HepG2 (cell line): ENCODE data around the gene PHACTR1. TPM values are rescaled to one million over a fixed set of nuclear protein-coding genes. Genes with fewer than 3 reads are reported as not detected.

Experiments used
- ATAC-seq: fragments of 200-7000 bp; cut with Tn5 transposase; 3 replicates; pipeline ENCODE4 v1.9.1; 2020; ENCODE audit warnings: mild to moderate bottlenecking, moderate library complexity
- BruUV-seq: library from RNA; stranded (reverse); fragments of 400-500 nt; replicated peaks from 2 replicates; lab custom pipeline; 2021; lab: Mats Ljungman, UMichigan
- CTCF ChIA-PET: fragments of 300-600 bp; formaldehyde crosslinking; extraction: SDS; loops from one replicate; lab custom pipeline; 2021; ENCODE audit warnings: low total read pairs, inconsistent platforms, low intra/inter-chr PET ratio; lab: Yijun Ruan, JAX
- POLR2A ChIA-PET: fragments of 350-600 bp; sonication (Branson Sonifier 250); formaldehyde crosslinking; loops from one replicate; lab custom pipeline; 2020; ENCODE audit warnings: antibody characterized with exemption, inconsistent platforms; lab: Yijun Ruan, JAX
- DNase-seq: peaks from one replicate; pipeline ENCODE4 v3.0.0-alpha.2; 2015; ENCODE audit warnings: low spot score
- FAIRE-seq: peaks from 3 replicates; lab custom pipeline; 2011; peaks lifted over from hg19 to GRCh38; lab: Jason Lieb, UNC
- H2AFZ ChIP-seq: one replicate; pipeline ENCODE4 v1.6.1; 2011; ENCODE audit warnings: low read length, inconsistent platforms
- H3K27ac ChIP-seq: fragments of 300-600 bp; 3 replicates; pipeline ENCODE4 v1.8.0; 2011; ENCODE audit warnings: mixed run types, mild to moderate bottlenecking, mixed read lengths, low read length, inconsistent platforms; ENCODE audit not compliant: insufficient read depth; ENCODE audit errors: extremely low read length
- H3K27me3 ChIP-seq, 2 experiments: fragments of 200-600 bp in 1 of 2; 2 replicates in 1 of 2; 3 replicates in 1 of 2; pipeline versions ENCODE4 v1.6.0 to v1.8.0; 2011; ENCODE audit warnings: low read length in 2 of 2, mild to moderate bottlenecking in 2 of 2, moderate library complexity in 2 of 2, inconsistent platforms in 1 of 2; ENCODE audit not compliant: insufficient read depth in 2 of 2, control insufficient read depth in 1 of 2
- H3K36me3 ChIP-seq, 2 experiments: fragments of 200-600 bp in 1 of 2; replicated peaks in 1 of 2; 2 replicates in 1 of 2; 3 replicates in 1 of 2; pipeline versions ENCODE4 v1.5.1 to v1.8.0; 2011; ENCODE audit warnings: low read length in 2 of 2, inconsistent platforms in 1 of 2; ENCODE audit not compliant: insufficient read depth in 2 of 2, control insufficient read depth in 1 of 2
- H3K4me1 ChIP-seq: 2 replicates; pipeline ENCODE4 v1.5.1; 2012; ENCODE audit warnings: low read length, inconsistent platforms; ENCODE audit not compliant: insufficient read depth
- H3K4me2 ChIP-seq: 2 replicates; pipeline ENCODE4 v1.6.0; 2011; ENCODE audit warnings: low read depth, low read length, inconsistent platforms
- H3K4me3 ChIP-seq, 3 experiments: fragments of 200-600 bp in 1 of 3; sonication (generic), shearing (Covaris generic) in 1 of 3; replicated peaks in 1 of 3; 2 replicates each; pipeline ENCODE4 v1.5.1; 2011 to 2016; ENCODE audit warnings: low read length in 3 of 3, inconsistent platforms in 2 of 3, low read depth in 2 of 3, mild to moderate bottlenecking in 2 of 3, control low read depth in 1 of 3, mixed read lengths in 1 of 3; ENCODE audit not compliant: insufficient read depth in 1 of 3
- H3K79me2 ChIP-seq: one replicate; pipeline ENCODE4 v1.6.1; 2011; ENCODE audit warnings: low read length, inconsistent platforms; ENCODE audit not compliant: insufficient read depth
- H3K9ac ChIP-seq: 2 replicates; pipeline ENCODE4 v1.6.0; 2011; ENCODE audit warnings: mild to moderate bottlenecking, low read depth, low read length, inconsistent platforms; ENCODE audit not compliant: insufficient read depth
- H3K9me3 ChIP-seq: 2 replicates; pipeline ENCODE4 v1.5.1; 2012; ENCODE audit warnings: mild to moderate bottlenecking, low read length
- H4K20me1 ChIP-seq: 2 replicates; pipeline ENCODE4 v1.6.0; 2011; ENCODE audit warnings: inconsistent platforms, mild to moderate bottlenecking, low read length, moderate library complexity; ENCODE audit not compliant: insufficient read depth
- HNF1B ChIP-seq: sonication (generic); formaldehyde crosslinking; IDR thresholded peaks from 2 replicates; pipeline ENCODE4 v1.5.1; 2020; ENCODE audit warnings: mild to moderate bottlenecking, moderate library complexity, missing genetic modification reagents
- MXD1 ChIP-seq: sonication (generic); formaldehyde crosslinking; IDR thresholded peaks from 2 replicates; pipeline ENCODE4 v1.4.0; 2020; ENCODE audit warnings: mild to moderate bottlenecking, missing genetic modification reagents
- NR3C1 ChIP-seq: sonication (generic); formaldehyde crosslinking; IDR thresholded peaks from 2 replicates; pipeline ENCODE4 v1.4.0; 2020; ENCODE audit warnings: missing genetic modification reagents
- RBAK ChIP-seq: sonication (generic); formaldehyde crosslinking; IDR thresholded peaks from 2 replicates; pipeline ENCODE4 v1.5.1; 2020; ENCODE audit warnings: mild to moderate bottlenecking, missing genetic modification reagents
- STAG1 ChIP-seq: sonication (generic); formaldehyde crosslinking; IDR thresholded peaks from 2 replicates; pipeline ENCODE4 v1.4.0; 2020; ENCODE audit warnings: missing genetic modification reagents
- TBX3 ChIP-seq: fragments of 450-650 bp; IDR thresholded peaks from 2 replicates; pipeline ENCODE4 v1.6.1; 2017; ENCODE audit warnings: antibody characterized with exemption, mild to moderate bottlenecking, inconsistent platforms, borderline replicate concordance
- TEAD3 ChIP-seq: optimal IDR thresholded peaks from 2 replicates; pipeline ENCODE3; 2016; ENCODE audit warnings: borderline replicate concordance
- TGIF2 ChIP-seq: IDR thresholded peaks from 2 replicates; pipeline ENCODE4 v1.6.1; 2016; ENCODE audit warnings: control low read depth, missing compliant biosample characterization
- XBP1 ChIP-seq: sonication (generic); formaldehyde crosslinking; IDR thresholded peaks from 2 replicates; pipeline ENCODE4 v1.5.0; 2020; ENCODE audit warnings: missing genetic modification reagents
- ZMYM4 ChIP-seq: sonication (generic); formaldehyde crosslinking; IDR thresholded peaks from 2 replicates; pipeline ENCODE4 v1.8.1; 2023; ENCODE audit warnings: mild to moderate bottlenecking, missing genetic modification reagents
- ZNF235 ChIP-seq: sonication (generic); formaldehyde crosslinking; IDR thresholded peaks from 2 replicates; pipeline ENCODE4 v1.8.1; 2023; ENCODE audit warnings: mild to moderate bottlenecking, missing genetic modification reagents, borderline replicate concordance
- ZNF253 ChIP-seq: sonication (generic); formaldehyde crosslinking; IDR thresholded peaks from 2 replicates; pipeline ENCODE4 v1.8.0; 2022; ENCODE audit warnings: mild to moderate bottlenecking, missing genetic modification reagents, borderline replicate concordance
- ZNF441 ChIP-seq: sonication (generic); formaldehyde crosslinking; IDR thresholded peaks from 2 replicates; pipeline ENCODE4 v1.7.0; 2021; ENCODE audit warnings: missing genetic modification reagents, borderline replicate concordance
- ZNF512B ChIP-seq: sonication (generic); formaldehyde crosslinking; IDR thresholded peaks from 2 replicates; pipeline ENCODE4 v1.5.1; 2020; ENCODE audit warnings: missing genetic modification reagents, mild to moderate bottlenecking, borderline replicate concordance
- ZNF747 ChIP-seq: sonication (generic); formaldehyde crosslinking; IDR thresholded peaks from 2 replicates; pipeline ENCODE4 v1.8.1; 2023; ENCODE audit warnings: missing genetic modification reagents, mild to moderate bottlenecking, borderline replicate concordance
- ZNF772 ChIP-seq: sonication (generic); formaldehyde crosslinking; IDR thresholded peaks from 2 replicates; pipeline ENCODE4 v1.5.0; 2020; ENCODE audit warnings: mild to moderate bottlenecking, missing genetic modification reagents
- WGBS: methylation state at CpG from one replicate; pipeline ENCODE4 v1.1.6; 2017; ENCODE audit warnings: low lambda C conversion rate; 5-methylcytosine and 5-hydroxymethylcytosine counted together
- in situ Hi-C: cut with HindIII; loops from 2 replicates; pipeline ENCODE4 v1.10.0; 2017; ENCODE audit warnings: low pct_unique_long_range_greater_than_20kb; ENCODE audit not compliant: extremely low pct_ligation_motif_present
- intact Hi-C: fragments of 100-400 bp; cut with micrococcal nuclease; formaldehyde crosslinking; loops from one replicate; pipeline ENCODE4 v1.10.0; 2022; ENCODE audit not compliant: unreplicated experiment
- polyA plus RNA-seq, 8 experiments: library from polyadenylated mRNA; depleted of rRNA in 3 of 8; stranded (reverse) in 7 of 8; unstranded in 1 of 8; fragments of >200 nt; fragmentation: Illumina TruSeq in 4 of 8; extraction: Trizol in 4 of 8; gene quantifications; 2 replicates each; pipeline versions ENCODE4 v1.2.1 to v1.2.3, GENCODE V29; 2011 to 2016; ENCODE audit warnings: low read depth in 4 of 8, missing spikeins in 1 of 8, mixed read lengths in 1 of 8; ENCODE audit not compliant: insufficient read depth in 1 of 8
- total RNA-seq, 5 experiments: library from RNA; depleted of rRNA; stranded (reverse); fragments of >200 nt; fragmentation: Illumina TruSeq; extraction: Trizol; gene quantifications; 2 replicates each; pipeline ENCODE4 v1.2.3, GENCODE V29; 2016; ENCODE audit warnings: low read depth in 1 of 5

The PHACTR1 gene
- total and polyA plus RNA-seq, 2 of the 13 experiments (the other 11 are each of a cell fraction or from before 2014, with no cell fraction given) = 0.09 TPM; not detected in 1

GRCh38 chr6:13105139-13105538 is 388.6 kb downstream of the PHACTR1 start:
- Histone ChIP-seq H3K27ac (no peak overlapping the region), H3K79me2 (no peaks in the 10 kb centered on the region), H4K20me1 (no peaks in the 10 kb centered on the region), H3K9ac (no peak overlapping the region), H3K4me2 (no peak overlapping the region), H3K4me1 (no peaks in the 10 kb centered on the region), H2AFZ (no peak overlapping the region), H3K4me3 (no peak overlapping the region), H3K36me3 (no peaks in the 10 kb centered on the region), H3K9me3 (no peaks in the 10 kb centered on the region), H3K27me3 (peaks cover 0 to 7% of the 10 kb centered on the region in 2 experiments; a peak in 1 of 5 replicates)
- POLR2A ChIA-PET = no interaction called here
- BruUV-seq = no TSS peak
- ATAC-seq = no peak
- no peak for FAIRE-seq
- intact Hi-C loops = no loop called here
- TF ChIP-seq ZMYM4 (no peak), MXD1 (CRISPR knock-in tag) (no peak), ZNF747 (CRISPR knock-in tag) (no peak)
- in situ Hi-C loops = no loop called here
- no peak for DNase-seq
- 0% methylated on average over 4 of the region's 5 CpGs for WGBS
- CTCF ChIA-PET = no interaction called here

- H3K9ac ChIP-seq = no peak overlapping the region
- intact Hi-C loops (no loop called here), in situ Hi-C loops (no loop called here)
- no peaks in the 10 kb centered on the region for H3K36me3 ChIP-seq
- H3K4me2 ChIP-seq = no peak overlapping the region
- 0 out of 5 replicates have a peak, but pooled peaks cover 0 to 6% of the 10 kb centered on the region in 2 experiments for H3K27me3 ChIP-seq
- no peaks in the 10 kb centered on the region for H3K79me2 ChIP-seq
- DNase-seq (no peak), FAIRE-seq (no peak), ATAC-seq (no peak)
- BruUV-seq = no TSS peak
- POLR2A ChIA-PET = no interaction called here
- CTCF ChIA-PET = no interaction called here
- H4K20me1 ChIP-seq = no peaks in the 10 kb centered on the region
- no peak overlapping the region for H3K27ac ChIP-seq
- no peak overlapping the region for H3K4me3 ChIP-seq
- no peaks in the 10 kb centered on the region for H3K4me1 ChIP-seq
- H2AFZ ChIP-seq = no peak overlapping the region
- H3K9me3 ChIP-seq = no peaks in the 10 kb centered on the region
- TF ChIP-seq TBX3 (no peak), XBP1 (CRISPR knock-in tag) (no peak), ZNF772 (CRISPR knock-in tag) (no peak), TGIF2 (CRISPR knock-in tag) (no peak), TEAD3 (no peak), ZNF253 (CRISPR knock-in tag) (no peak), HNF1B (CRISPR knock-in tag) (no peak), ZNF441 (CRISPR knock-in tag) (no peak), STAG1 (no peak), ZNF512B (CRISPR knock-in tag) (no peak), ZNF235 (CRISPR knock-in tag) (no peak), RBAK (CRISPR knock-in tag) (no peak), NR3C1 (CRISPR knock-in tag) (no peak)
Measured at GRCh38 chr6:13112921-13113320, 396.4 kb downstream of the PHACTR1 start.
